RWPE2 (cell line): ENCODE results near the gene KRTAP24-1.

Experiments
- ATAC-seq: fragments of 200-7000 bp; cut with Tn5 transposase; 3 replicates; pipeline ENCODE4 v1.9.1; 2021; ENCODE audit warnings: low read depth
- DNase-seq: peaks from one replicate; pipeline ENCODE4 v3.0.0-alpha.2; 2020; ENCODE audit warnings: low spot score
- H3K27ac ChIP-seq: fragments of 450-650 bp; 2 replicates; pipeline ENCODE4 v1.5.1; 2017; ENCODE audit warnings: mild to moderate bottlenecking; ENCODE audit not compliant: poor library complexity, severe bottlenecking
- H3K27me3 ChIP-seq: fragments of 250-450 bp; sonication (Bioruptor Pico); 2 replicates; pipeline ENCODE4 v1.5.1; 2021; ENCODE audit warnings: mild to moderate bottlenecking, moderate library complexity; ENCODE audit not compliant: insufficient read depth, poor library complexity, severe bottlenecking
- H3K36me3 ChIP-seq: fragments of 250-450 bp; sonication (Bioruptor Pico); 2 replicates; pipeline ENCODE4 v1.5.1; 2020; ENCODE audit warnings: low read depth, mild to moderate bottlenecking, moderate library complexity
- H3K4me1 ChIP-seq: fragments of 250-450 bp; sonication (Bioruptor Pico); 2 replicates; pipeline ENCODE4 v1.5.1; 2021; ENCODE audit warnings: mild to moderate bottlenecking, moderate library complexity; ENCODE audit not compliant: insufficient read depth, poor library complexity, severe bottlenecking
- H3K4me3 ChIP-seq: fragments of 250-450 bp; sonication (Bioruptor Pico); 2 replicates; pipeline ENCODE4 v1.5.1; 2021; ENCODE audit warnings: mild to moderate bottlenecking, moderate library complexity; ENCODE audit not compliant: severe bottlenecking
- H3K9me3 ChIP-seq: fragments of 250-450 bp; sonication (Bioruptor Pico); 2 replicates; pipeline ENCODE4 v1.5.1; 2021; ENCODE audit warnings: mild to moderate bottlenecking, moderate library complexity; ENCODE audit not compliant: severe bottlenecking
- CTCF ChIP-seq: fragments of 450-650 bp; IDR thresholded peaks from one replicate; pipeline ENCODE4 v1.5.1; 2017; ENCODE audit warnings: mild to moderate bottlenecking, moderate library complexity; ENCODE audit not compliant: poor library complexity, severe bottlenecking

KRTAP24-1 gene

GRCh38 chr21:30306884-30307283 is 24.1 kb upstream of the KRTAP24-1 start:
- H3K27me3 ChIP-seq = no peaks in the 10 kb centered on the region
- H3K4me3 ChIP-seq = no peak overlapping the region
- TF ChIP-seq CTCF = no peak
- H3K9me3 ChIP-seq = no peaks in the 10 kb centered on the region
- no peaks in the 10 kb centered on the region for H3K4me1 ChIP-seq
- DNase-seq (no peak), ATAC-seq (no peak)
- H3K27ac ChIP-seq = no peak overlapping the region
- no peaks in the 10 kb centered on the region for H3K36me3 ChIP-seq

DNA sequence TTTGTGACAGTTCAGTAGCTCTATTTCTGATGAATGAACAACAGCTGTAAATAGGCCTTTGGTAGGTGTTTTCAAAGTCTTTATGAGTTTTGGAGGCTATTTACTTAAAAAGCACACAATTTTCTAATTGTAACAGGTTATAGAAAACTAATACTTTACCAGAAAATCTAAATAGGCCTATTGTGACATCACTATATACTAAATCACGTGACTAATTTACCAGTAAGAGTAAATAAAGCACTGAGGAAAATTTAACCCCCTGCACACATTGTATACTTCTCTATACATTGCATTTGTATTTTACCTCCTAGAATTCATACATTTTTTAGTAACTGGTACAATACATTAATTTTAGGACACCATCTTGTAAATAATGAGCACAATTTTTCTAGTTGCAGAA is 22.4 kb upstream of the KRTAP24-1 start:
- DNase-seq = no peak
- Histone ChIP-seq H3K4me3 (no peak overlapping the region), H3K4me1 (no peaks in the 10 kb centered on the region), H3K9me3 (no peaks in the 10 kb centered on the region), H3K27me3 (no peaks in the 10 kb centered on the region), H3K27ac (no peak overlapping the region), H3K36me3 (no peaks in the 10 kb centered on the region)
- no peak for ATAC-seq
- no peak for TF ChIP-seq CTCF

GRCh38 chr21:30289215-30289614 is 6.5 kb upstream of the KRTAP24-1 start, which contains the start of gene KRTAP25-1:
Gene KRTAP25-1 (minus strand): TSS chr21:30289514. CDS start chr21:30289490, 24 bp downstream.
- H3K4me1 ChIP-seq = no peaks in the 10 kb centered on the region
- H3K27ac ChIP-seq = no peak within 1 kb of the TSS
- H3K4me3 ChIP-seq = no peak within 1 kb of the TSS
- no peaks in the 10 kb centered on the region for H3K9me3 ChIP-seq
- TF ChIP-seq CTCF = no peak
- no peaks in the 10 kb centered on the region for H3K36me3 ChIP-seq
- ATAC-seq (no peak), DNase-seq (no peak)
- peaks cover 23% of the 10 kb centered on the region for H3K27me3 ChIP-seq

GRCh38 chr21:30271611-30272010 is 11.1 kb downstream of the KRTAP24-1 start:
- Histone ChIP-seq H3K4me1 (no peaks in the 10 kb centered on the region), H3K27ac (no peak overlapping the region), H3K27me3 (no peaks in the 10 kb centered on the region), H3K9me3 (no peaks in the 10 kb centered on the region), H3K36me3 (no peaks in the 10 kb centered on the region), H3K4me3 (no peak overlapping the region)
- DNase-seq (no peak), ATAC-seq (no peak)
- TF ChIP-seq CTCF = no peak

DNA sequence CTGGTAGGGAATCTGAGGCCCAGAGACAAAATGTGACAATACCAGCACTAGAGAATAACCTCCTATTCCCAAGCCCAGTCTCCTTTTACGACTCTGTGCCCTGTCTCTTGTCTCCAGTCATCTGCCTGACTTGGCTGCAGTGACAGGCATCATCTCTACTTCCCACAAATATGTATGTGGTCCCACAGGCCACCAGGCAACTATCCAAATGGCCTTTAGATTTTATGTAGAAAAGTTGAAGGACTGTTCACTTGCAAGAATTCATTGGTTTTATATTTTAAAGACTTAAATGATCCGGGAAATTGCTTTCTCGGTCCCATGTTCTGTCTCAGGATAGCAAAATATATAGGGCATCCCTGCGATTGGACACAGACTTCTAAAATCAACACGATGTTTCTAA is 11.6 kb downstream of the KRTAP24-1 start:
- no peak for TF ChIP-seq CTCF
- Histone ChIP-seq H3K4me3 (no peak overlapping the region), H3K36me3 (no peaks in the 10 kb centered on the region), H3K27me3 (no peaks in the 10 kb centered on the region), H3K9me3 (no peaks in the 10 kb centered on the region), H3K27ac (no peak overlapping the region), H3K4me1 (no peaks in the 10 kb centered on the region)
- ATAC-seq (no peak), DNase-seq (no peak)
